GM23338 (cell line): ENCODE results near the gene VGLL2. TPM values are rescaled to one million over a fixed set of nuclear protein-coding genes. Genes with fewer than 3 reads are reported as not detected.

Source experiments
- ATAC-seq: fragments of 200-7000 bp; cut with Tn5 transposase; 3 replicates; pipeline ENCODE4 v1.9.1; 2020
- DNase-seq: peaks from one replicate; pipeline ENCODE4 v3.0.0-alpha.2; 2015; ENCODE audit warnings: low spot score
- H2AFZ ChIP-seq: fragments of 200-600 bp; sonication (generic); 2 replicates; pipeline ENCODE4 v1.8.0; 2016; ENCODE audit warnings: antibody characterized with exemption, mild to moderate bottlenecking, moderate library complexity
- H3F3A ChIP-seq: fragments of 200-600 bp; sonication (generic); replicated peaks from 2 replicates; pipeline ENCODE4 v1.8.0; 2017; ENCODE audit warnings: antibody characterized with exemption, mixed run types, low read depth
- H3K27ac ChIP-seq: fragments of 200-600 bp; sonication (generic); 2 replicates; pipeline ENCODE4 v1.6.1; 2016; ENCODE audit warnings: low read depth
- H3K27me3 ChIP-seq: fragments of 200-600 bp; sonication (generic); 2 replicates; pipeline ENCODE4 v1.8.0; 2016; ENCODE audit warnings: mild to moderate bottlenecking, mixed run types, moderate library complexity; ENCODE audit not compliant: insufficient read depth
- H3K36me3 ChIP-seq: fragments of 200-600 bp; sonication (generic); 2 replicates; pipeline ENCODE4 v1.8.0; 2016; ENCODE audit warnings: mild to moderate bottlenecking; ENCODE audit not compliant: insufficient read depth
- H3K4me1 ChIP-seq: fragments of 200-600 bp; sonication (generic); 2 replicates; pipeline ENCODE4 v1.8.0; 2016; ENCODE audit warnings: mild to moderate bottlenecking, moderate library complexity; ENCODE audit not compliant: insufficient read depth
- H3K4me2 ChIP-seq: fragments of 200-600 bp; sonication (generic); 2 replicates; pipeline ENCODE4 v1.7.1; 2017; ENCODE audit warnings: mixed run types
- H3K4me3 ChIP-seq: fragments of 200-600 bp; sonication (generic); 2 replicates; pipeline ENCODE4 v1.6.1; 2016; ENCODE audit warnings: mixed run types
- H3K79me2 ChIP-seq: fragments of 200-600 bp; sonication (generic); replicated peaks from 2 replicates; pipeline ENCODE4 v1.8.0; 2017; ENCODE audit warnings: mild to moderate bottlenecking; ENCODE audit not compliant: insufficient read depth
- H3K9me2 ChIP-seq: fragments of 200-600 bp; sonication (generic); 2 replicates; pipeline ENCODE4 v1.8.0; 2017; ENCODE audit not compliant: insufficient read depth
- H4K20me1 ChIP-seq: fragments of 200-600 bp; sonication (generic); replicated peaks from 2 replicates; pipeline ENCODE4 v1.8.0; 2017; ENCODE audit warnings: mild to moderate bottlenecking; ENCODE audit not compliant: insufficient read depth
- H3K27ac Mint-ChIP-seq: 2 replicates; pipeline ENCODE4 v1.8.0; 2020; ENCODE audit warnings: inconsistent platforms, mild to moderate bottlenecking, moderate library complexity, mixed read lengths
- H3K27me3 Mint-ChIP-seq: 3 replicates; pipeline ENCODE4 v1.8.0; 2022; ENCODE audit warnings: low read depth, mild to moderate bottlenecking, moderate library complexity, mixed read lengths, inconsistent platforms; ENCODE audit not compliant: insufficient read depth, poor library complexity
- H3K36me3 Mint-ChIP-seq: 3 replicates; pipeline ENCODE4 v1.8.0; 2021; ENCODE audit warnings: low read depth, mild to moderate bottlenecking, inconsistent platforms, moderate library complexity, mixed read lengths
- H3K4me1 Mint-ChIP-seq: 3 replicates; pipeline ENCODE4 v1.8.0; 2020; ENCODE audit warnings: mild to moderate bottlenecking, inconsistent platforms, mixed read lengths
- H3K4me3 Mint-ChIP-seq: 3 replicates; pipeline ENCODE4 v1.8.0; 2021; ENCODE audit warnings: moderate library complexity, mild to moderate bottlenecking, inconsistent platforms, mixed read lengths
- H3K9me3 Mint-ChIP-seq: 3 replicates; pipeline ENCODE4 v1.8.0; 2020; ENCODE audit warnings: moderate library complexity, mild to moderate bottlenecking, inconsistent platforms, mixed read lengths
- CTCF ChIP-seq, 2 experiments: fragments of 200-600 bp in 1 of 2; sonication (generic) in 1 of 2; conservative IDR thresholded peaks; 2 replicates each; pipeline versions ENCODE4 v1.5.1 to v1.6.1; 2016 to 2017; ENCODE audit warnings: antibody characterized with exemption in 2 of 2, low read depth in 2 of 2, mild to moderate bottlenecking in 2 of 2, moderate library complexity in 1 of 2
- EZH2 ChIP-seq: fragments of 200-600 bp; sonication (generic); IDR thresholded peaks from one replicate; pipeline ENCODE4 v1.8.0; 2017; ENCODE audit warnings: antibody characterized with exemption, mild to moderate bottlenecking, low read depth; ENCODE audit not compliant: unreplicated experiment
- JUNB ChIP-seq: IDR thresholded peaks from one replicate; pipeline ENCODE4 v1.6.1; 2016; ENCODE audit warnings: antibody characterized with exemption; ENCODE audit not compliant: unreplicated experiment
- STAT1 ChIP-seq: IDR thresholded peaks from one replicate; pipeline ENCODE4 v1.6.1; 2016; ENCODE audit warnings: antibody characterized with exemption; ENCODE audit not compliant: unreplicated experiment
- polyA plus RNA-seq: library from polyadenylated mRNA; unstranded; fragments of >200 nt; fragmentation: Nextera tagmentation; extraction: Ambion mirVana; gene quantifications from 2 replicates; pipeline ENCODE4 v1.2.1, GENCODE V29; 2016
- total RNA-seq: library from RNA; depleted of rRNA; stranded (reverse); fragments of >200 nt; shearing (Covaris generic); gene quantifications from 2 replicates; pipeline ENCODE4 v1.2.3, GENCODE V29; 2014
- TF ChIP-seq, protein P1 (sequence below): IDR thresholded peaks from one replicate; pipeline ENCODE4 v1.6.1; 2018; ENCODE audit warnings: antibody characterized with exemption; ENCODE audit not compliant: unreplicated experiment
- TF ChIP-seq, protein P2 (sequence below): IDR thresholded peaks from 2 replicates; pipeline ENCODE4 v1.6.1; 2016; ENCODE audit warnings: antibody characterized with exemption

VGLL2 gene
- total and polyA plus RNA-seq, 2 experiments from 2014 or later = not detected

GRCh38 chr6:117266257-117267053 lies 1.1 kb downstream of the VGLL2 start:
- peaks cover 36% of the 10 kb centered on the region for H3K4me1 Mint-ChIP-seq
- H3K79me2 ChIP-seq = no peaks in the 10 kb centered on the region
- no peaks in the 10 kb centered on the region for H3K9me2 ChIP-seq
- peaks cover 100% of the 10 kb centered on the region for H3K27me3 ChIP-seq
- no peaks in the 10 kb centered on the region for H3K36me3 Mint-ChIP-seq
- DNase-seq = peak; percentile 17
- peak overlapping the region; percentile 80 for H3K4me3 Mint-ChIP-seq
- peaks cover 16% of the 10 kb centered on the region for H4K20me1 ChIP-seq
- H3K27me3 Mint-ChIP-seq = peaks cover 96% of the 10 kb centered on the region
- 0 out of 3 replicates have a peak, but pooled peaks cover 2% of the 10 kb centered on the region for H3K9me3 Mint-ChIP-seq
- peak overlapping the region; percentile 75 for H3K4me3 ChIP-seq
- H3K27ac ChIP-seq = no peak overlapping the region
- H2AFZ ChIP-seq = peak overlapping the region; percentile 99
- peak overlapping the region; percentile 88 for H3K4me2 ChIP-seq
- no peak overlapping the region for H3K27ac Mint-ChIP-seq
- peaks cover 51% of the 10 kb centered on the region for H3K4me1 ChIP-seq
- H3F3A ChIP-seq = peaks cover 7% of the 10 kb centered on the region; the same call in 1 of the 2 replicates
- TF ChIP-seq, protein P1, sequence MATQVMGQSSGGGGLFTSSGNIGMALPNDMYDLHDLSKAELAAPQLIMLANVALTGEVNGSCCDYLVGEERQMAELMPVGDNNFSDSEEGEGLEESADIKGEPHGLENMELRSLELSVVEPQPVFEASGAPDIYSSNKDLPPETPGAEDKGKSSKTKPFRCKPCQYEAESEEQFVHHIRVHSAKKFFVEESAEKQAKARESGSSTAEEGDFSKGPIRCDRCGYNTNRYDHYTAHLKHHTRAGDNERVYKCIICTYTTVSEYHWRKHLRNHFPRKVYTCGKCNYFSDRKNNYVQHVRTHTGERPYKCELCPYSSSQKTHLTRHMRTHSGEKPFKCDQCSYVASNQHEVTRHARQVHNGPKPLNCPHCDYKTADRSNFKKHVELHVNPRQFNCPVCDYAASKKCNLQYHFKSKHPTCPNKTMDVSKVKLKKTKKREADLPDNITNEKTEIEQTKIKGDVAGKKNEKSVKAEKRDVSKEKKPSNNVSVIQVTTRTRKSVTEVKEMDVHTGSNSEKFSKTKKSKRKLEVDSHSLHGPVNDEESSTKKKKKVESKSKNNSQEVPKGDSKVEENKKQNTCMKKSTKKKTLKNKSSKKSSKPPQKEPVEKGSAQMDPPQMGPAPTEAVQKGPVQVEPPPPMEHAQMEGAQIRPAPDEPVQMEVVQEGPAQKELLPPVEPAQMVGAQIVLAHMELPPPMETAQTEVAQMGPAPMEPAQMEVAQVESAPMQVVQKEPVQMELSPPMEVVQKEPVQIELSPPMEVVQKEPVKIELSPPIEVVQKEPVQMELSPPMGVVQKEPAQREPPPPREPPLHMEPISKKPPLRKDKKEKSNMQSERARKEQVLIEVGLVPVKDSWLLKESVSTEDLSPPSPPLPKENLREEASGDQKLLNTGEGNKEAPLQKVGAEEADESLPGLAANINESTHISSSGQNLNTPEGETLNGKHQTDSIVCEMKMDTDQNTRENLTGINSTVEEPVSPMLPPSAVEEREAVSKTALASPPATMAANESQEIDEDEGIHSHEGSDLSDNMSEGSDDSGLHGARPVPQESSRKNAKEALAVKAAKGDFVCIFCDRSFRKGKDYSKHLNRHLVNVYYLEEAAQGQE = no peak
- TF ChIP-seq EZH2 = peak; percentile 70
- no peaks in the 10 kb centered on the region for H3K36me3 ChIP-seq
- no peak for ATAC-seq

DNA sequence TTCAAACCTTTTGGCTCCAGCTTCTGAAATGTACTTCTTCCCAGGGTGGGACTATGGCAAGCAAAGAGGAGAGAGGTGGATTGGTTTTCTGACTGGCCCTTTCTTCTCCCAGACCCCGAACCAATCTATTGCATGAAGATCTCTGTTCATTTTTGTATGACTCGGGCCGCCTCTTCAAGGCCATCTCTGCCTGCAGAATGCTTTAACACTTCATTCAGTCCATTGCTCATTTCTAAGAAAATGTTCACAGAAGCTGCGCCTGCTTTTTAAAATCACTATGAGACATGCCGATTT lies 1.6 kb downstream of the VGLL2 start:
- H3K27ac Mint-ChIP-seq = no peak overlapping the region
- H3K4me1 Mint-ChIP-seq = peaks cover 40% of the 10 kb centered on the region

More for the DNA sequence above, 1.6 kb downstream of the VGLL2 start:
- no peak for TF ChIP-seq JUNB
- no peak for TF ChIP-seq CTCF (conservative IDR thresholded peaks at IDR 0.05; ENCODE audit: low read depth in 2 of 2)
- TF ChIP-seq, protein P2, sequence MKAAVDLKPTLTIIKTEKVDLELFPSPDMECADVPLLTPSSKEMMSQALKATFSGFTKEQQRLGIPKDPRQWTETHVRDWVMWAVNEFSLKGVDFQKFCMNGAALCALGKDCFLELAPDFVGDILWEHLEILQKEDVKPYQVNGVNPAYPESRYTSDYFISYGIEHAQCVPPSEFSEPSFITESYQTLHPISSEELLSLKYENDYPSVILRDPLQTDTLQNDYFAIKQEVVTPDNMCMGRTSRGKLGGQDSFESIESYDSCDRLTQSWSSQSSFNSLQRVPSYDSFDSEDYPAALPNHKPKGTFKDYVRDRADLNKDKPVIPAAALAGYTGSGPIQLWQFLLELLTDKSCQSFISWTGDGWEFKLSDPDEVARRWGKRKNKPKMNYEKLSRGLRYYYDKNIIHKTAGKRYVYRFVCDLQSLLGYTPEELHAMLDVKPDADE = no peak
- peak; percentile 48 for TF ChIP-seq EZH2
- TF ChIP-seq STAT1 = no peak
- H3K4me1 ChIP-seq = peaks cover 55% of the 10 kb centered on the region
- H3K4me2 ChIP-seq = no peak overlapping the region
- no peaks in the 10 kb centered on the region for H3K9me2 ChIP-seq
- H3K36me3 ChIP-seq = no peaks in the 10 kb centered on the region
- no peaks in the 10 kb centered on the region for H3K79me2 ChIP-seq
- Mint-ChIP-seq H3K36me3 (no peaks in the 10 kb centered on the region), H3K9me3 (0 out of 3 replicates have a peak, but pooled peaks cover 2% of the 10 kb centered on the region), H3K27me3 (peaks cover 96% of the 10 kb centered on the region), H3K4me3 (peak overlapping the region; percentile 28; the same call in 2 of the 3 replicates)
- peaks cover 19% of the 10 kb centered on the region for H4K20me1 ChIP-seq
- DNase-seq = no peak
- H3F3A ChIP-seq = peaks cover 7% of the 10 kb centered on the region; the same call in 1 of the 2 replicates
- no peak overlapping the region for H2AFZ ChIP-seq
- no peak overlapping the region for H3K27ac ChIP-seq
- ATAC-seq = no peak
- H3K27me3 ChIP-seq = peaks cover 100% of the 10 kb centered on the region
- H3K4me3 ChIP-seq = no peak overlapping the region
